KMS-11 (cell line): ENCODE results near the gene KLHL40.

Experiments
- H2AFZ ChIP-seq: fragments of 200-600 bp; sonication (generic); 2 replicates; pipeline ENCODE4 v1.6.1; 2016; ENCODE audit warnings: antibody characterized with exemption, mixed run types, low read depth
- H3K27ac ChIP-seq: fragments of 200-600 bp; sonication (generic); 2 replicates; pipeline ENCODE4 v1.6.1; 2016; ENCODE audit warnings: mild to moderate bottlenecking, mixed run types
- H3K27me3 ChIP-seq: fragments of 200-600 bp; sonication (generic); 2 replicates; pipeline ENCODE4 v1.6.1; 2017; ENCODE audit warnings: mild to moderate bottlenecking, low read depth, mixed run types, moderate library complexity; ENCODE audit not compliant: insufficient read depth
- H3K36me3 ChIP-seq: fragments of 200-600 bp; sonication (generic); 2 replicates; pipeline ENCODE4 v1.6.1; 2017; ENCODE audit warnings: mild to moderate bottlenecking, mixed run types; ENCODE audit not compliant: insufficient read depth
- H3K4me1 ChIP-seq: fragments of 200-600 bp; sonication (generic); 2 replicates; pipeline ENCODE4 v1.6.1; 2016; ENCODE audit warnings: mild to moderate bottlenecking, low read depth, mixed run types; ENCODE audit not compliant: poor library complexity, severe bottlenecking
- H3K4me2 ChIP-seq: fragments of 200-600 bp; sonication (generic); 2 replicates; pipeline ENCODE4 v1.7.0; 2016; ENCODE audit warnings: mild to moderate bottlenecking, mixed run types
- H3K4me3 ChIP-seq: fragments of 200-600 bp; sonication (generic); IDR thresholded peaks from 2 replicates; pipeline ENCODE4 v1.6.1; 2017; ENCODE audit warnings: low read depth, low read length, mixed read lengths; ENCODE audit not compliant: insufficient read depth
- H3K79me2 ChIP-seq: fragments of 200-600 bp; sonication (generic); 2 replicates; pipeline ENCODE4 v1.6.1; 2016; ENCODE audit warnings: low read depth, mixed run types; ENCODE audit not compliant: insufficient read depth
- H3K9ac ChIP-seq: fragments of 200-600 bp; sonication (generic); 2 replicates; pipeline ENCODE4 v1.6.1; 2016; ENCODE audit warnings: mild to moderate bottlenecking, mixed run types
- H4K20me1 ChIP-seq: fragments of 200-600 bp; sonication (generic); 2 replicates; pipeline ENCODE4 v1.6.1; 2016; ENCODE audit warnings: mild to moderate bottlenecking, mixed run types; ENCODE audit not compliant: insufficient read depth
- CTCF ChIP-seq: fragments of 200-600 bp; sonication (generic); conservative IDR thresholded peaks from 2 replicates; pipeline ENCODE4 v1.6.1; 2017; ENCODE audit warnings: low read depth, mild to moderate bottlenecking, antibody characterized with exemption, low read length, moderate library complexity, mixed read lengths

The KLHL40 gene

GRCh38 chr3:42649783-42650182 is 35.6 kb upstream of the KLHL40 start:
- Histone ChIP-seq H3K27ac (no peak overlapping the region), H2AFZ (no peak overlapping the region), H4K20me1 (no peaks in the 10 kb centered on the region), H3K79me2 (no peaks in the 10 kb centered on the region), H3K36me3 (no peaks in the 10 kb centered on the region), H3K4me1 (no peaks in the 10 kb centered on the region), H3K4me2 (no peak overlapping the region), H3K27me3 (no peaks in the 10 kb centered on the region), H3K9ac (no peak overlapping the region), H3K4me3 (no peak overlapping the region)
- no peak for TF ChIP-seq CTCF

- Histone ChIP-seq H3K4me1 (no peaks in the 10 kb centered on the region), H3K4me3 (no peak overlapping the region), H3K36me3 (no peaks in the 10 kb centered on the region), H2AFZ (no peak overlapping the region), H3K79me2 (no peaks in the 10 kb centered on the region), H3K27me3 (no peaks in the 10 kb centered on the region), H3K4me2 (no peak overlapping the region), H4K20me1 (no peaks in the 10 kb centered on the region), H3K9ac (no peak overlapping the region), H3K27ac (no peak overlapping the region)
- TF ChIP-seq CTCF, result no peak
Measured at GRCh38 chr3:42651248-42652091, 33.9 kb upstream of the KLHL40 start.

GRCh38 chr3:42652251-42652610 is 33.1 kb upstream of the KLHL40 start:
- no peaks in the 10 kb centered on the region for H3K27me3 ChIP-seq
- H4K20me1 ChIP-seq, result no peaks in the 10 kb centered on the region
- H3K4me2 ChIP-seq, result no peak overlapping the region
- TF ChIP-seq CTCF, result no peak
- H3K4me1 ChIP-seq, result no peaks in the 10 kb centered on the region
- no peak overlapping the region for H3K4me3 ChIP-seq
- no peaks in the 10 kb centered on the region for H3K79me2 ChIP-seq
- no peak overlapping the region for H3K27ac ChIP-seq
- H2AFZ ChIP-seq, result no peak overlapping the region
- H3K36me3 ChIP-seq, result no peaks in the 10 kb centered on the region
- no peak overlapping the region for H3K9ac ChIP-seq

- Histone ChIP-seq H3K9ac (no peak overlapping the region), H3K4me3 (no peak overlapping the region), H3K27ac (no peak overlapping the region), H3K4me2 (no peak overlapping the region), H3K27me3 (no peaks in the 10 kb centered on the region), H3K36me3 (no peaks in the 10 kb centered on the region), H2AFZ (no peak overlapping the region), H4K20me1 (no peaks in the 10 kb centered on the region), H3K4me1 (no peaks in the 10 kb centered on the region), H3K79me2 (no peaks in the 10 kb centered on the region)
- no peak for TF ChIP-seq CTCF
Measured at GRCh38 chr3:42652611-42653302, 32.6 kb upstream of the KLHL40 start.
